Astrocyte (in vitro differentiated cells and primary cell): ENCODE measurements around the gene PDE11A. TPM values are rescaled to one million over a fixed set of nuclear protein-coding genes. Genes with fewer than 3 reads are reported as not detected.

Experiments used
- DNase-seq: peaks from one replicate; pipeline ENCODE4 v3.0.0-alpha.2; 2010; ENCODE audit warnings: low read depth
- FAIRE-seq: peaks from 2 replicates; lab custom pipeline; 2011; peaks lifted over from hg19 to GRCh38; lab: Jason Lieb, UNC
- H2AFZ ChIP-seq: 2 replicates; pipeline ENCODE4 v1.6.0; 2012; ENCODE audit warnings: low read depth, low read length, inconsistent platforms
- H3K27ac ChIP-seq: 2 replicates; pipeline ENCODE4 v1.5.1; 2011; ENCODE audit warnings: low read depth, low read length, inconsistent platforms
- H3K27me3 ChIP-seq: 2 replicates; pipeline ENCODE4 v1.6.0; 2011; ENCODE audit warnings: low read length, inconsistent platforms; ENCODE audit not compliant: insufficient read depth
- H3K36me3 ChIP-seq: 2 replicates; pipeline ENCODE4 v1.5.1; 2011; ENCODE audit warnings: low read length, inconsistent platforms; ENCODE audit not compliant: insufficient read depth
- H3K4me1 ChIP-seq: 2 replicates; pipeline ENCODE4 v1.5.1; 2011; ENCODE audit warnings: low read length, inconsistent platforms; ENCODE audit not compliant: insufficient read depth
- H3K4me2 ChIP-seq: 2 replicates; pipeline ENCODE4 v1.6.0; 2012; ENCODE audit warnings: low read length, inconsistent platforms
- H3K4me3 ChIP-seq: 2 replicates; pipeline ENCODE4 v1.5.1; 2011; ENCODE audit warnings: low read depth, mild to moderate bottlenecking, low read length, inconsistent platforms; ENCODE audit not compliant: insufficient read depth
- H3K79me2 ChIP-seq: 2 replicates; pipeline ENCODE4 v1.6.0; 2012; ENCODE audit warnings: mild to moderate bottlenecking, low read length, inconsistent platforms; ENCODE audit not compliant: insufficient read depth
- H3K9ac ChIP-seq: 2 replicates; pipeline ENCODE4 v1.6.0; 2012; ENCODE audit warnings: mild to moderate bottlenecking, low read length, inconsistent platforms
- H3K9me3 ChIP-seq: 2 replicates; pipeline ENCODE4 v1.5.1; 2012; ENCODE audit warnings: low read depth, mild to moderate bottlenecking, low read length, inconsistent platforms; ENCODE audit not compliant: insufficient read depth
- H4K20me1 ChIP-seq: 2 replicates; pipeline ENCODE4 v1.6.0; 2012; ENCODE audit warnings: low read length, inconsistent platforms; ENCODE audit not compliant: insufficient read depth
- H3K27ac Mint-ChIP-seq: one replicate; pipeline ENCODE4 v1.8.0; 2021; ENCODE audit warnings: mild to moderate bottlenecking, mixed read lengths; ENCODE audit not compliant: unreplicated experiment
- H3K27me3 Mint-ChIP-seq: one replicate; pipeline ENCODE4 v1.8.0; 2021; ENCODE audit warnings: low read depth, mixed read lengths; ENCODE audit not compliant: unreplicated experiment
- H3K36me3 Mint-ChIP-seq: one replicate; pipeline ENCODE4 v1.8.0; 2021; ENCODE audit warnings: low read depth, mixed read lengths; ENCODE audit not compliant: unreplicated experiment
- H3K4me1 Mint-ChIP-seq: one replicate; pipeline ENCODE4 v1.8.0; 2021; ENCODE audit warnings: low read depth, mixed read lengths; ENCODE audit not compliant: unreplicated experiment
- H3K4me3 Mint-ChIP-seq: one replicate; pipeline ENCODE4 v1.8.0; 2021; ENCODE audit warnings: mild to moderate bottlenecking, moderate library complexity, mixed read lengths; ENCODE audit not compliant: unreplicated experiment
- H3K9me3 Mint-ChIP-seq: one replicate; pipeline ENCODE4 v1.8.0; 2021; ENCODE audit warnings: mild to moderate bottlenecking, mixed read lengths; ENCODE audit not compliant: unreplicated experiment
- EZH2 ChIP-seq: IDR thresholded peaks from 2 replicates; pipeline ENCODE4 v1.6.1; 2012; ENCODE audit warnings: mild to moderate bottlenecking, low read length, inconsistent platforms; ENCODE audit not compliant: insufficient read depth
- total RNA-seq: library from RNA; stranded (reverse); gene quantifications from 2 replicates; pipeline ENCODE4 v1.2.1, GENCODE V29; 2021
- TF ChIP-seq, protein P1 (sequence below): IDR thresholded peaks from 2 replicates; pipeline ENCODE4 v1.5.1; 2011; ENCODE audit warnings: low read depth, mild to moderate bottlenecking, inconsistent platforms, low read length, moderate library complexity; ENCODE audit not compliant: insufficient read depth

Gene PDE11A
- total RNA-seq, 1 donor from 2014 or later: 0.45 TPM

DNA sequence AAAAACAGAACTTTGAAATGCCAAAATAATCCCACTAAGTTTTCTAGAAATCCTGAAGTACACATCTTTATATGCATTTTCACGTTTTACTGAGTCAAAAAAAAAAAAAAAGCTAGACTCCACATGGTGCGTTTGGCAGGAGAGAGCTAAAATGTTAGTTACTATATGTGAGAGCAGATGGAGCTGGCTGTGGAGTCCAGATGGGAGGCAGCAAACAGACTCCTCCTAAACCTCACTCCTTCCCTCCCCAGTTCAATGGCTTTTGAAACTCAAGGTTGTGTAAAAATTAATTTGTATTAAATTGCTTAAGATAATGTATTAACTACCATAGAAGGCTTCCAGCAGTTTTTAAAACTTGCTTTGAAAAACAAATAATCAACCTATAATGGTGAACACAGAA is 431.2 kb downstream of the PDE11A start:
- Histone ChIP-seq H3K27me3 (no peaks in the 10 kb centered on the region), H3K4me2 (no peak overlapping the region), H3K9ac (no peak overlapping the region), H3K4me3 (no peak overlapping the region), H3K36me3 (no peaks in the 10 kb centered on the region), H3K4me1 (no peaks in the 10 kb centered on the region), H2AFZ (no peak overlapping the region), H3K79me2 (no peaks in the 10 kb centered on the region), H4K20me1 (no peaks in the 10 kb centered on the region), H3K27ac (no peak overlapping the region), H3K9me3 (no peaks in the 10 kb centered on the region)
- no peak for TF ChIP-seq EZH2
- TF ChIP-seq, protein P1, sequence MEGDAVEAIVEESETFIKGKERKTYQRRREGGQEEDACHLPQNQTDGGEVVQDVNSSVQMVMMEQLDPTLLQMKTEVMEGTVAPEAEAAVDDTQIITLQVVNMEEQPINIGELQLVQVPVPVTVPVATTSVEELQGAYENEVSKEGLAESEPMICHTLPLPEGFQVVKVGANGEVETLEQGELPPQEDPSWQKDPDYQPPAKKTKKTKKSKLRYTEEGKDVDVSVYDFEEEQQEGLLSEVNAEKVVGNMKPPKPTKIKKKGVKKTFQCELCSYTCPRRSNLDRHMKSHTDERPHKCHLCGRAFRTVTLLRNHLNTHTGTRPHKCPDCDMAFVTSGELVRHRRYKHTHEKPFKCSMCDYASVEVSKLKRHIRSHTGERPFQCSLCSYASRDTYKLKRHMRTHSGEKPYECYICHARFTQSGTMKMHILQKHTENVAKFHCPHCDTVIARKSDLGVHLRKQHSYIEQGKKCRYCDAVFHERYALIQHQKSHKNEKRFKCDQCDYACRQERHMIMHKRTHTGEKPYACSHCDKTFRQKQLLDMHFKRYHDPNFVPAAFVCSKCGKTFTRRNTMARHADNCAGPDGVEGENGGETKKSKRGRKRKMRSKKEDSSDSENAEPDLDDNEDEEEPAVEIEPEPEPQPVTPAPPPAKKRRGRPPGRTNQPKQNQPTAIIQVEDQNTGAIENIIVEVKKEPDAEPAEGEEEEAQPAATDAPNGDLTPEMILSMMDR: no peak
- Mint-ChIP-seq H3K9me3 (peaks cover 5% of the 10 kb centered on the region), H3K27me3 (no peaks in the 10 kb centered on the region), H3K4me3 (no peak overlapping the region), H3K27ac (no peak overlapping the region), H3K36me3 (peaks cover 1% of the 10 kb centered on the region), H3K4me1 (no peaks in the 10 kb centered on the region)
- DNase-seq (no peak), FAIRE-seq (no peak)

DNA sequence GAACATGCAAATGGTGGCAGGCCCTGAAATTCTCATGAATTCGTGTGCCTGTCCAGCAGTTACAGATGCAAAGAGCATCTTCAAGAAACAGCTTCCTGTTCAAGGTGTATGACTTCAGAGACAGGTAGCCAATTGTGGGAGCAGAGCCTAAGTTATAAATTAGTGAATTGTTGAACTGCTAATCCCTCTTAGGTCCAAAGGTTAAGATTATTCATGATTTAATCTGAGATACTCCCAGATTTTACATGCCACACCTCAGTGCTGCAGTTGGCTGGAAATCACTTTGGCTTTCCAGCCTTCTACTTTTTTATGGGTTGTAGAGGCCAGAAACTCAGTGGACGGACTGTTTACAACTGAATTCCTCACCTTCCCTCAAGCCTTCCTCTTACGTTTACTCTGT is 432.2 kb downstream of the PDE11A start:
- Histone ChIP-seq H3K9me3 (no peaks in the 10 kb centered on the region), H3K4me1 (no peaks in the 10 kb centered on the region), H3K27ac (no peak overlapping the region), H2AFZ (no peak overlapping the region), H3K9ac (no peak overlapping the region), H3K4me3 (no peak overlapping the region), H3K4me2 (no peak overlapping the region), H3K79me2 (no peaks in the 10 kb centered on the region), H4K20me1 (no peaks in the 10 kb centered on the region), H3K36me3 (no peaks in the 10 kb centered on the region), H3K27me3 (no peaks in the 10 kb centered on the region)
- Mint-ChIP-seq H3K4me1 (no peaks in the 10 kb centered on the region), H3K4me3 (no peak overlapping the region), H3K9me3 (peaks cover 5% of the 10 kb centered on the region), H3K27ac (no peak overlapping the region), H3K36me3 (peaks cover 1% of the 10 kb centered on the region), H3K27me3 (no peaks in the 10 kb centered on the region)
- DNase-seq (no peak), FAIRE-seq (no peak)
- TF ChIP-seq, protein P1: no peak
- TF ChIP-seq EZH2: no peak

DNA sequence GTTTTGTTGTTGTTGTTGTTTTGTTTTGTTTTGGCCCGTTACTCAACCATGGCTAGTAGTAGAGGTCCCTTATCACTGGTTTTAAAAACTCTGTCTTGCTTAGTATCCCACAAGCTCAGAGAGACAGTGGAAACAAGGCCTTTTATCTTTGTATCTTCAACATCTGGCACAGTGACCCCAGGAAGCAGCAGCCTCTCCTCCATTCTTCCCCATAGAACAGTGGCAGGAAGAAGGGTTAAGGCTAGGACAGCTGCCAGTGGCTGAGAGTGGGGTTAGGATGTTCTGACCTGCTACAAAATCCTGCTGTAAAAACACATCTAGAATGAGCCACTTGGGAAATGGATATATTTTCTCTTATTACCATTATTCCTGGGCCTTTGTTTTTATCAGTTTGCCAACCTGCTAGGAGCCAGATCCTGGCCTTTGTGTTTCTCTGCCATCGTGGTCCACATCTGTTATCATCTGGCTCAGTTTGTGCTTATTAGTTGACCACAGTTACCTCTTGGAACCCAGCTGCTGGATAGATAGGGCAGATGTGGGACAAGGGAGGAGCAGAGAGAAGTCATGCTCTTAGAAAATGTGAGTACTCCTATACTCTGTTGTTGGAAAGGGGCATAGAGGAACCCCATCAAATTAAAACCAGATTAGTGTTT is 433.2 kb downstream of the PDE11A start:
- no peaks in the 10 kb centered on the region for H3K27me3 Mint-ChIP-seq

More for the DNA sequence above, 433.2 kb downstream of the PDE11A start:
- H3K4me3 Mint-ChIP-seq: no peak overlapping the region
- H3K27ac ChIP-seq: no peak overlapping the region
- no peaks in the 10 kb centered on the region for H4K20me1 ChIP-seq
- peaks cover 4% of the 10 kb centered on the region for H3K9me3 Mint-ChIP-seq
- no peaks in the 10 kb centered on the region for H3K27me3 ChIP-seq
- no peaks in the 10 kb centered on the region for H3K4me1 ChIP-seq
- no peaks in the 10 kb centered on the region for H3K36me3 ChIP-seq
- no peak overlapping the region for H2AFZ ChIP-seq
- no peaks in the 10 kb centered on the region for H3K4me1 Mint-ChIP-seq
- TF ChIP-seq EZH2: no peak
- TF ChIP-seq, protein P1: no peak
- no peaks in the 10 kb centered on the region for H3K79me2 ChIP-seq
- DNase-seq (no peak), FAIRE-seq (no peak)
- H3K36me3 Mint-ChIP-seq: peaks cover 1% of the 10 kb centered on the region
- H3K4me3 ChIP-seq: no peak overlapping the region
- H3K9ac ChIP-seq: no peak overlapping the region
- no peaks in the 10 kb centered on the region for H3K9me3 ChIP-seq
- no peak overlapping the region for H3K27ac Mint-ChIP-seq
- no peak overlapping the region for H3K4me2 ChIP-seq
